SK-N-MC (cell line): ENCODE data around the gene SCIN.

Source experiments
- DNase-seq: peaks from one replicate; pipeline ENCODE4 v3.0.0-alpha.2; 2011; ENCODE audit warnings: low read depth, low spot score
- H3K27ac ChIP-seq: fragments of 200-600 bp; sonication (generic); 2 replicates; pipeline ENCODE4 v1.5.1; 2016; ENCODE audit warnings: mixed run types
- H3K36me3 ChIP-seq: fragments of 200-600 bp; sonication (generic); 2 replicates; pipeline ENCODE4 v1.6.1; 2017; ENCODE audit warnings: antibody characterized with exemption, low read length, mixed read lengths; ENCODE audit not compliant: insufficient read depth
- H3K4me3 ChIP-seq: fragments of 200-600 bp; sonication (generic); 2 replicates; pipeline ENCODE4 v1.5.1; 2016
- H3K9ac ChIP-seq: fragments of 200-600 bp; sonication (generic); 2 replicates; pipeline ENCODE4 v1.8.0; 2017; ENCODE audit warnings: mixed run types, mixed read lengths; ENCODE audit not compliant: insufficient read length
- H3K9me3 ChIP-seq: fragments of 200-600 bp; sonication (generic); 2 replicates; pipeline ENCODE4 v1.6.1; 2017; ENCODE audit warnings: low read depth, mild to moderate bottlenecking, antibody characterized with exemption, low read length, moderate library complexity, mixed read lengths
- EZH2 ChIP-seq: fragments of 200-600 bp; sonication (generic); IDR thresholded peaks from one replicate; pipeline ENCODE4 v1.6.1; 2017; ENCODE audit warnings: antibody characterized with exemption
- FOXP2 ChIP-seq: optimal IDR thresholded peaks from 2 replicates; pipeline ENCODE3; 2011; ENCODE audit warnings: mild to moderate bottlenecking, moderate library complexity; ENCODE audit not compliant: insufficient read depth; ENCODE audit errors: extremely low read length, control extremely low read depth
- POLR2AphosphoS5 ChIP-seq: IDR thresholded peaks from 2 replicates; pipeline ENCODE4 v1.6.1; 2012; ENCODE audit warnings: mild to moderate bottlenecking, low read depth, low read length, borderline replicate concordance

The SCIN gene

DNA sequence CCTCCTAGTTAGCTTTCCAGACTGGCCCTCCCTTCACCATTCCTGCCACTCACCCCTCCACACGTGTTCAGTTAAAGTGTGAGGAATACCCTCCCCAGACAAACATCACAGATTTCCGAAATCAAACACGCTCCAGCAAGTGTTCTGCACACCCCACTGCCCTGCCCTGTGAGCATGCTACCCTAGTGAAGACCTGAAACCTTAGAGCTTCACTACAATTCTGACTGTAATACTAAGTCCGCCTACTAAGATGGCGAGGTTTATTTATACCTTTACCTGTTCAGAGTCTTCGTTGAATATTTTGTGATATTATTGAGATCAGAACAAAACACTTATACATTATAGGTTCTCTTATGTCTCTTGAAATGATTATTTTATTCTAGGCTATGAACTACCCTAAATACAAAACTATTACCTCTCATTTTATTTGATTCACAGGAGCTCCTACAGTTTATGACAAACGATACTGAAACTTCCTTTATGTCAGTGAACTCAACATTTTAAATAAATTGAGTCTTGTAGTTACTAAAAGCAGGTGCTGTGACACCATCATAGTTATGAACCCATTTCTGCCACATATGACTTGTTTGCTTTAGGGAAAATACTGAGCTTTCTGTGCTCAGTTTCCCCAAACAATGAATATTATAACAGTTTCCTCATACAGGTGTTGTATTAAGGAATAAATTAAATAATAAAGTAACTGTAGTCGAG lies 8.6 kb downstream of the SCIN start:
- Histone ChIP-seq H3K27ac (no peak overlapping the region), H3K36me3 (no peaks in the 10 kb centered on the region), H3K9me3 (no peaks in the 10 kb centered on the region), H3K4me3 (no peak overlapping the region), H3K9ac (no peak overlapping the region)
- no peak for DNase-seq
- TF ChIP-seq EZH2 (no peak), FOXP2 (no peak), POLR2AphosphoS5 (no peak)

DNA sequence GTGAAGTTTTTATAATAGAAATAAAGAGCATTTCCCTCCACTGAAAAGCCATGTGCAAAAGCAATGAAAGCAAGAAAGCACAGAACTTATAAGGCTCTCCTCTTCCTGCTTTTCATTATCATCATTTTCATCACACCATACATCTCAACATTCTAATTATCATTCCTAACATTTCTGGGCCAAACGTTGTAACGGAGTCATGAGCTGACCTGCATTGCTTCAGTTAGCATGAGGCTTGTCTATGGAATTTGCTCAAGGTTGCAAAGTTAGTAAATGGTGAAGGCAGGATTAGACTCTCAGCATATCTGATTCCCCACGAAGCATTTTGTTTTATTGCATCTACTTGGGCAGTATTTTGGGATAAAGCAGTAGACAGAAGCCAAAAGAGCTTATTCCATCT lies 11.4 kb downstream of the SCIN start:
- TF ChIP-seq EZH2 (no peak), POLR2AphosphoS5 (no peak), FOXP2 (no peak)
- no peaks in the 10 kb centered on the region for H3K9me3 ChIP-seq
- H3K9ac ChIP-seq: no peak overlapping the region
- H3K4me3 ChIP-seq: no peak overlapping the region
- H3K36me3 ChIP-seq: no peaks in the 10 kb centered on the region
- no peak for DNase-seq
- no peak overlapping the region for H3K27ac ChIP-seq

DNA sequence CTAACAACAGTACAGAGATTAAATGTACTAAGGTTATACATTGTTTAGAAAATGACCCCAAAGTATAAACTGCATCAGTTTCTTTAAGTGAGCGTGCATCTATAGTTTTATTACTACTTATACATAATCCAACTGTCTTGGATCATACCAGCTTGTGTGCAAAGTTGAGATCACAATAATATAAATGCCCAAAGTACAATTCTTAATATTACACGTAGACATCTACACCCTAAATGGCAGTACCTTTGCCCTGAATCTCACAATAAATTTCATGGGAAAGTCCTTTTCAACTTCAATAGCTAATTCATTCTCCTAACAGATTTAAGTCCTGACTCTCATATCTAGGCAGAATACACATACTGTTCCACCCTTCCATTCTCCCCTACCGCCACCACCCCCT lies 11.8 kb downstream of the SCIN start:
- H3K27ac ChIP-seq: no peak overlapping the region
- no peaks in the 10 kb centered on the region for H3K36me3 ChIP-seq
- H3K9ac ChIP-seq: no peak overlapping the region
- H3K9me3 ChIP-seq: no peaks in the 10 kb centered on the region
- no peak overlapping the region for H3K4me3 ChIP-seq
- TF ChIP-seq POLR2AphosphoS5 (no peak), FOXP2 (no peak), EZH2 (no peak)
- DNase-seq: no peak

DNA sequence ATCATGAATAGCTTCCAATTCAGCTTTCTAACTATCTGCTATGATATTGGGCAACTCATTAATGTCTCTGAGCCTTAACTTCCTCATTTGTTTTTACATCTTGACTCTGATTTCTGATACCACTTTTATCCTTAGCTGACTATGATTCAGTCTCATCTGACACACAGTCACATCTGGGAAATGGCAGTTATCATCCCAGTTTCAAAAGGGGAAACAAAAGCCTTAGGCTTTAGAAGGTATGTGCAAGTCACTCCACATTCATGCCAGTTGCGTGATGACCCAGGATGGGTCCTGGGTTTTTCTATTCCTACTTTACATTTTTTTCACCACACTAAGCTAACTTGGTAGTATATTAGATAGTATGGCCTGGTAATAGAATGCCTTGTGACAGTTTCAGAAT lies 12.7 kb downstream of the SCIN start:
- TF ChIP-seq POLR2AphosphoS5 (no peak), FOXP2 (no peak), EZH2 (no peak)
- no peak overlapping the region for H3K27ac ChIP-seq
- H3K4me3 ChIP-seq: no peak overlapping the region
- H3K36me3 ChIP-seq: no peaks in the 10 kb centered on the region
- no peak overlapping the region for H3K9ac ChIP-seq
- no peak for DNase-seq
- no peaks in the 10 kb centered on the region for H3K9me3 ChIP-seq

DNA sequence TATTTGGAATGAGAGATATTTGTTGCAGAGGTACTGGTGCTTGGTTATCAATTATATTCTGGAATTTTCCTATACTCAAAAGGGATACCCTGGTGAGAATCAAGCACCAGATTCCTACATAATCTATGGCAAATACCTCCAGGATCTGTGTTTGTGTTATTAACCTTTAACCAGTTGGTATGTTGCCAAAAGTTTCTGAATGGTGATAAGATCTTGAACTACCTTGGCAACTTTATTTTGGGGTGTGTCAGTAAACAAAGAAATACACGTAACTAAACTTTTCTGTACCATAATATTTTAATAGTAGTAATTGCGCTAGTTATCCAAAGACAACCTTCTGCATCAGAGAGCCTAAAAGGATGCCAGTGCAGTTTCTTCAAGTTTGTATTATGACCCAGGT lies 13.4 kb downstream of the SCIN start:
- H3K9ac ChIP-seq: no peak overlapping the region
- H3K9me3 ChIP-seq: no peaks in the 10 kb centered on the region
- no peak for DNase-seq
- TF ChIP-seq FOXP2: no peak
- TF ChIP-seq EZH2: no peak
- no peak for TF ChIP-seq POLR2AphosphoS5
- no peak overlapping the region for H3K27ac ChIP-seq
- H3K36me3 ChIP-seq: no peaks in the 10 kb centered on the region
- no peak overlapping the region for H3K4me3 ChIP-seq

DNA sequence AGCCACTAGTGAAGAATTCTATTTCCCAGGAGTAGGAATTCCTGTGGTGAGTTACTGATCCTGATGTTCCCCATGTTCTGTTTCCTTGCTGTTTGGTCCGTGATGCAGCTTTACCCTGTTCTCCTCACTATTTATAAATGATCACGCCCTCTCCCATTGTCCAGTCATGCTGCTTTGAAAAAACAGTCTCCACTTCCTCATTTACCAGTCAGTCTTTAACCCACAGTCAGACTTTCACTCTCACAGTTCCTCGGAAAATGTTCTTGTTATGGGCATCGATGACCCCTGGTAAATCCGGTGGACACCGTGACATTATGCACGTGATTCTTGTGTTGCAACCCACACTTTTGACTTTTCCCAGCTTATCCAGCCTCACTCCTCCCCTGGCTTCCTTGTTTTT lies 14.4 kb downstream of the SCIN start:
- DNase-seq: no peak
- H3K36me3 ChIP-seq: no peaks in the 10 kb centered on the region
- H3K4me3 ChIP-seq: no peak overlapping the region
- no peaks in the 10 kb centered on the region for H3K9me3 ChIP-seq
- no peak overlapping the region for H3K9ac ChIP-seq
- TF ChIP-seq EZH2 (no peak), POLR2AphosphoS5 (no peak), FOXP2 (no peak)
- H3K27ac ChIP-seq: no peak overlapping the region

DNA sequence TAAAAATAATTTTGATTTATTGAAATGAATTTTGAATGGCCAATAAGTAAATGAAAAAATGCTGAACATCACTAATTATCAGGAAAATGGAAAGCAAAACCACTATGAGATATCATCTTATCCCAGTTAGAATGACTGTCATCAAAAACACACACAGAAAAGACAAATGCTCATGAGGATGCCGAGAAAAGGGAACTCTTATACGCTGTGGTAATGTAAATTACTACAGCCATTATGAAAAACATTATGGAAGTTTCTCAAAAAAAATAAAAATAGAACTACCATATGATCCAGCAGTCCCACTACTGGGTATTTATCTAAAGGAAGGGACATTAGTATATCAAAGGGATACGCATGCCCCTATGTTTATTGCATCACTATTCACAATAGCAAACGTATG lies 15.8 kb downstream of the SCIN start:
- no peak overlapping the region for H3K9ac ChIP-seq
- no peak for TF ChIP-seq POLR2AphosphoS5
- TF ChIP-seq EZH2: no peak
- TF ChIP-seq FOXP2: no peak
- no peak overlapping the region for H3K27ac ChIP-seq
- no peaks in the 10 kb centered on the region for H3K9me3 ChIP-seq
- no peak overlapping the region for H3K4me3 ChIP-seq
- DNase-seq: no peak
- H3K36me3 ChIP-seq: no peaks in the 10 kb centered on the region

DNA sequence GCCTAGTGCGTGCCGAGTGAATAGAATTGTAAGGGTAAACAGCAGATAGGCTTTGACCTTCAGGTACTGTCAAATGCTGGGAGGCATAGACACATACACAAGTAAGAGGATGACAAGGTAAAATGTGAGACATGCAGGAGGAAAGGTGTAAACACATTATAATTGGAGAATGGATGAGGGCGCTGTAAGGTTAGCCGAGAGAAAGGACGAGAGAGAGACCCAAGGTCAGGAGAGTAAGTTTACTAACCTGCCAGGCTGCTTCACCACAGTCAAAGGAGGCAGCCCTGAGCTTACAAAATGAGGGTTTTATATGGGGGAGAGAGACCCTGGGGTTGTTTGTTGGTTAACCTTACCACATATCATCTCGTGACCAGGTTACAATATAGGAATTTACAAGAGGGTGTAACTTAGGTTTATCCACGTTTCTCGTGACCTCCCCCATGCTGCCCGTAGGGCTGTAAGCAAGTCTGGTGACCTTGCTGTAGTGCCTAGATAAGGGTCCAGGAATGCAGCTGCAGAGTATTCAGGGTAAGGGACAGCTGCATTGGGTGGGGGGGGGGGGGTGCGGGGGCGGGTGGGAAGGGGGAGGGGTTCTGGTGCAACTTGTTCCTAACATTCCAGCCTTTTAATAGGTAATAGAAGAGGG lies 17.9 kb downstream of the SCIN start:
- Histone ChIP-seq H3K9me3 (no peaks in the 10 kb centered on the region), H3K27ac (no peak overlapping the region), H3K4me3 (no peak overlapping the region), H3K36me3 (no peaks in the 10 kb centered on the region), H3K9ac (no peak overlapping the region)
- DNase-seq: no peak
- TF ChIP-seq POLR2AphosphoS5 (no peak), EZH2 (no peak), FOXP2 (no peak)

DNA sequence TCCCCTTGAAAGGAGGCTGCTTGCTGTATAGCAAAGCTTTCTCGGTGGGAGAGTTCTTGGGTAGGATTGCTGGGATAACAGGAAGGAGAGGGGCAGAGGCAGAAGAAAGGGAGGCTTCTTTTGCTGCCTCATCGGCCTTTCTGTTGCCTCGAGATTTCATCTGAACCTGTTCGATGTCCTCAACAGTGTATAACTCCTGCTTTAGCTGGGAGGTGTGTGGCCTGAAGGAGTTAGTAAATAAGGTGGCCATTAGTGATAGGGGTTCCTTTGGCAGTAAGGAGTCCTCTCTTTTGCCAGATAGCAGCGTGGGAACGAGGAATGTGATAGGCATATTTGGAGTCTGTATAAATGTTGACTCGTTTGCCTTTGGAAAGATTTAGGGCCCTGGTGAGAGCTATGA lies 20.0 kb downstream of the SCIN start:
- TF ChIP-seq POLR2AphosphoS5: no peak
- no peak for TF ChIP-seq EZH2
- no peak for TF ChIP-seq FOXP2
- Histone ChIP-seq H3K27ac (no peak overlapping the region), H3K36me3 (no peaks in the 10 kb centered on the region), H3K9me3 (no peaks in the 10 kb centered on the region), H3K4me3 (no peak overlapping the region), H3K9ac (no peak overlapping the region)
- DNase-seq: no peak
